ENCODE results near the gene NPAS3.

GRCh38 chr14:33850826-33851225 lies 912.1 kb downstream of the NPAS3 start:
- TF ChIP-seq POLR2A (IDR thresholded peaks at IDR 0.05; ENCODE audit: low read depth, low read length) (no peak), JUN (IDR thresholded peaks at IDR 0.05; ENCODE audit: borderline replicate concordance, insufficient read depth, insufficient read length, low read depth) (no peak)

Measured in endothelial cell of umbilical vein (primary cell).